GM19193 (cell line): ENCODE results near the gene LDLRAD2.
A peak's percentile ranks its signal among the peaks of the same experiment; 100 is the strongest.

Source experiments
- POLR2A ChIP-seq: IDR thresholded peaks from 4 replicates; pipeline ENCODE4 v1.6.1; 2011; ENCODE audit not compliant: insufficient read depth, insufficient read length; ENCODE audit errors: extremely low read depth

Gene LDLRAD2

GRCh38 chr1:21860971-21861370, 48.9 kb downstream of the LDLRAD2 start:
- no peak for TF ChIP-seq POLR2A

- no peak for TF ChIP-seq POLR2A
These were observed 49.8 kb downstream of the LDLRAD2 start for GRCh38 chr1:21861602-21862429.

GRCh38 chr1:21863981-21864380, 51.9 kb downstream of the LDLRAD2 start:
- no peak for TF ChIP-seq POLR2A

- TF ChIP-seq POLR2A = no peak
These were observed 52.7 kb downstream of the LDLRAD2 start for GRCh38 chr1:21864730-21865129.

- TF ChIP-seq POLR2A = no peak
These were observed 53.5 kb downstream of the LDLRAD2 start for GRCh38 chr1:21865609-21865942.

GRCh38 chr1:21865943-21866706, 54.1 kb downstream of the LDLRAD2 start:
- peak; percentile 26 for TF ChIP-seq POLR2A

GRCh38 chr1:21866707-21867043, 54.6 kb downstream of the LDLRAD2 start:
- no peak for TF ChIP-seq POLR2A

- TF ChIP-seq POLR2A = no peak
These were observed 55.5 kb downstream of the LDLRAD2 start for GRCh38 chr1:21867451-21867996.

- no peak for TF ChIP-seq POLR2A
These were observed 56.4 kb downstream of the LDLRAD2 start for GRCh38 chr1:21868482-21868881.

GRCh38 chr1:21868941-21869454, 56.9 kb downstream of the LDLRAD2 start:
- no peak for TF ChIP-seq POLR2A

GRCh38 chr1:21869620-21870121, 57.6 kb downstream of the LDLRAD2 start:
- TF ChIP-seq POLR2A = no peak

GRCh38 chr1:21870611-21871010, 58.5 kb downstream of the LDLRAD2 start:
- no peak for TF ChIP-seq POLR2A

- TF ChIP-seq POLR2A = no peak
These were observed 59.9 kb downstream of the LDLRAD2 start for GRCh38 chr1:21871943-21872342.

- no peak for TF ChIP-seq POLR2A
These were observed 60.5 kb downstream of the LDLRAD2 start for GRCh38 chr1:21872445-21873079.

GRCh38 chr1:21873174-21873573, 61.1 kb downstream of the LDLRAD2 start:
- TF ChIP-seq POLR2A = no peak
